Psoas muscle (tissue), 8 donors: ENCODE measurements around the gene ASIC4. TPM values are rescaled to one million over a fixed set of nuclear protein-coding genes. Genes with fewer than 3 reads are reported as not detected.

ENCODE experiments used
- ATAC-seq, 4 donors: fragments of 200-7000 bp; cut with Tn5 transposase; one replicate each; pipeline ENCODE4 v1.9.1; 2020; ENCODE audit warnings: moderate library complexity in 3 of 4, mild to moderate bottlenecking in 2 of 4
- DNase-seq, 2 donors: peaks; one replicate each; pipeline ENCODE4 v3.0.0-alpha.2; 2020
- H3K27ac ChIP-seq: fragments of 200-600 bp; one replicate; pipeline ENCODE4 v1.8.0; 2022
- H3K27me3 ChIP-seq, 3 donors: fragments of 200-600 bp in 1 of 3; one replicate each; pipeline versions ENCODE4 v1.6.1 to v1.8.0; 2013 to 2022; ENCODE audit warnings: low read length in 2 of 3, mild to moderate bottlenecking in 2 of 3, moderate library complexity in 1 of 3; ENCODE audit not compliant: insufficient read depth in 3 of 3
- H3K36me3 ChIP-seq, 2 donors: fragments of 200-600 bp in 1 of 2; one replicate each; pipeline versions ENCODE4 v1.6.1 to v1.8.0; 2013 to 2022; ENCODE audit warnings: low read depth in 1 of 2, mild to moderate bottlenecking in 1 of 2, moderate library complexity in 1 of 2; ENCODE audit not compliant: insufficient read depth in 1 of 2
- H3K4me1 ChIP-seq: fragments of 200-600 bp; one replicate; pipeline ENCODE4 v1.8.0; 2022
- H3K4me3 ChIP-seq: fragments of 200-600 bp; one replicate; pipeline ENCODE4 v1.8.0; 2022; ENCODE audit warnings: mild to moderate bottlenecking
- H3K9me3 ChIP-seq: fragments of 200-600 bp; one replicate; pipeline ENCODE4 v1.8.0; 2022
- CTCF ChIP-seq: fragments of 200-600 bp; IDR thresholded peaks from one replicate; pipeline ENCODE4 v1.8.0; 2022; ENCODE audit warnings: antibody characterized with exemption
- WGBS, 3 donors: extraction: QIAGEN DNeasy Blood & Tissue Kit; methylation state at CpG; one replicate each; pipeline versions ENCODE4 v1.1.6 to v1.1.7; 2013; 5-methylcytosine and 5-hydroxymethylcytosine counted together
- intact Hi-C, 2 donors: fragments of 100-400 bp; cut with DNase I; formaldehyde crosslinking; loops; one replicate each; pipeline versions ENCODE4 v1.11.0 to v1.14.2; 2022
- polyA plus RNA-seq, 3 donors: library from polyadenylated mRNA; stranded (reverse); fragments of 200-250 nt; gene quantifications; one replicate each; pipeline ENCODE4 v1.2.3, GENCODE V29; 2013
- total RNA-seq, 4 donors: library from RNA; stranded (reverse); fragmentation: NEBNext Ultra II Directional in 2 of 4; extraction: Animal tissue kit (Norgen Biotek cat#: 25700) in 2 of 4; gene quantifications; one replicate each; pipeline versions ENCODE4 v1.2.1 to v1.2.4, GENCODE V29; 2021 to 2023
- donor health status: healthy with polysubstance abuse.
- donor health status: DM: no; HTN: no; CAD: no; lungs with moderate emphysema.
- donor health status: Bipolar disorder and iron deficiency.
- donor health status: healthy.
- donor health status: DM: yes; HTN: yes; CAD: no.
- donor health status: DM: no; HTN: no; CAD: no.
- donor health status: DM: no; HTN: no; CAD: no.
- donor health status: DM: yes; HTN: yes; CAD: no.

ASIC4 gene
- total and polyA plus RNA-seq, 7 donors, result 0.03 to 0.34 (median 0.26) TPM; not detected in 3

GRCh38 chr2:219536967-219537366, 22.7 kb downstream of the ASIC4 start:
- 48 to 61% (median 60%) methylated on average over 9 of the region's 9 CpGs for WGBS, 3 donors
- Histone ChIP-seq H3K27me3 (no peaks in the 10 kb centered on the region), H3K4me3 (no peak overlapping the region), H3K9me3 (no peaks in the 10 kb centered on the region), H3K27ac (no peak overlapping the region), H3K4me1 (peaks cover 4% of the 10 kb centered on the region), H3K36me3 (peaks cover 0 to 29% of the 10 kb centered on the region in 2 donors)
- DNase-seq (no peak), ATAC-seq (no peak)
- intact Hi-C loops, result loop anchor here in 1 of 2 donors (10.0 kb wide), 1 partner anchor 372 kb away; the partner anchor contains the start of gene NHEJ1
- no peak for TF ChIP-seq CTCF

GRCh38 chr2:219537657-219538488, 23.6 kb downstream of the ASIC4 start:
- no peak for ATAC-seq
- Histone ChIP-seq H3K4me3 (no peak overlapping the region), H3K36me3 (peaks cover 0 to 29% of the 10 kb centered on the region in 2 donors), H3K9me3 (no peaks in the 10 kb centered on the region), H3K27me3 (no peaks in the 10 kb centered on the region), H3K4me1 (peaks cover 12% of the 10 kb centered on the region), H3K27ac (no peak overlapping the region)
- 57 to 64% (median 63%) methylated on average over 12 to 14 of the region's 15 CpGs for WGBS, 3 donors
- no peak for TF ChIP-seq CTCF
- no peak for DNase-seq
- intact Hi-C loops, result loop anchor here in 1 of 2 donors (10.0 kb wide), 1 partner anchor 373 kb away; the partner anchor contains the start of gene NHEJ1

GRCh38 chr2:219538504-219538951, 24.2 kb downstream of the ASIC4 start:
- H3K27ac ChIP-seq, result no peak overlapping the region
- H3K4me1 ChIP-seq, result peaks cover 14% of the 10 kb centered on the region
- H3K4me3 ChIP-seq, result no peak overlapping the region
- intact Hi-C loops, result loop anchor here in 1 of 2 donors (10.0 kb wide), 1 partner anchor 374 kb away; the partner anchor contains the start of gene NHEJ1
- ATAC-seq (no peak), DNase-seq (no peak)
- no peaks in the 10 kb centered on the region for H3K27me3 ChIP-seq
- no peaks in the 10 kb centered on the region for H3K9me3 ChIP-seq
- 73 to 82% (median 74%) methylated on average over 6 of the region's 6 CpGs for whole genome bisulfite sequencing, 3 donors
- H3K36me3 ChIP-seq, result peaks cover 0 to 29% of the 10 kb centered on the region in 2 donors
- no peak for TF ChIP-seq CTCF

GRCh38 chr2:219538956-219539788, 24.9 kb downstream of the ASIC4 start:
- H3K27me3 ChIP-seq, result no peaks in the 10 kb centered on the region
- H3K4me3 ChIP-seq, result no peak overlapping the region
- intact Hi-C loops, result loop anchor here in 1 of 2 donors (10.0 kb wide), 1 partner anchor 374 kb away; the partner anchor contains the start of gene NHEJ1
- peaks cover 0 to 29% of the 10 kb centered on the region in 2 donors for H3K36me3 ChIP-seq
- no peak overlapping the region for H3K27ac ChIP-seq
- H3K9me3 ChIP-seq, result no peaks in the 10 kb centered on the region
- no peak for ATAC-seq
- WGBS, 3 donors, result 89 to 91% (median 91%) methylated on average over 32 of the region's 32 CpGs
- TF ChIP-seq CTCF, result no peak
- no peak for DNase-seq
- H3K4me1 ChIP-seq, result peaks cover 16% of the 10 kb centered on the region
